HepG2 (cell line): ENCODE measurements around the gene XPO5. TPM values are rescaled to one million over a fixed set of nuclear protein-coding genes. Genes with fewer than 3 reads are reported as not detected.

Experiments used
- AHDC1 ChIP-seq: sonication (generic); formaldehyde crosslinking; IDR thresholded peaks from 2 replicates; pipeline ENCODE4 v1.5.1; 2020; ENCODE audit warnings: mild to moderate bottlenecking, missing genetic modification reagents, borderline replicate concordance
- E2F1 ChIP-seq: sonication (generic); formaldehyde crosslinking; IDR thresholded peaks from 2 replicates; pipeline ENCODE4 v1.5.0; 2020; ENCODE audit warnings: missing genetic modification reagents
- FUBP1 ChIP-seq: sonication (generic); formaldehyde crosslinking; IDR thresholded peaks from 2 replicates; pipeline ENCODE4 v1.5.1; 2020; ENCODE audit warnings: missing genetic modification reagents, mild to moderate bottlenecking, borderline replicate concordance
- GLMP ChIP-seq: sonication (generic); formaldehyde crosslinking; IDR thresholded peaks from 2 replicates; pipeline ENCODE4 v1.9.0; 2021; ENCODE audit warnings: missing genetic modification reagents, mild to moderate bottlenecking, borderline replicate concordance
- GPN1 ChIP-seq: sonication (generic); formaldehyde crosslinking; IDR thresholded peaks from 2 replicates; pipeline ENCODE4 v1.5.1; 2020; ENCODE audit warnings: missing genetic modification reagents, borderline replicate concordance
- KAT7 ChIP-seq: IDR thresholded peaks from 2 replicates; pipeline ENCODE4 v1.6.1; 2018; ENCODE audit warnings: borderline replicate concordance, missing compliant biosample characterization
- MTF2 ChIP-seq: sonication (generic); formaldehyde crosslinking; IDR thresholded peaks from 2 replicates; pipeline ENCODE4 v1.5.0; 2020; ENCODE audit warnings: missing genetic modification reagents, borderline replicate concordance
- MXI1 ChIP-seq: IDR thresholded peaks from 3 replicates; pipeline ENCODE4 v1.6.1; 2012; ENCODE audit warnings: low read depth, low read length, inconsistent platforms, borderline replicate concordance
- PRPF4 ChIP-seq: fragments of 200-400 bp; formaldehyde crosslinking; IDR thresholded peaks from 2 replicates; pipeline ENCODE4 v1.6.1; 2016; ENCODE audit warnings: low read length, low read depth; ENCODE audit not compliant: poor library complexity, severe bottlenecking
- RARA ChIP-seq: IDR thresholded peaks from 2 replicates; pipeline ENCODE4 v1.6.1; 2016; ENCODE audit warnings: missing genetic modification reagents, missing compliant biosample characterization
- TAF1 ChIP-seq: sonication (generic); formaldehyde crosslinking; IDR thresholded peaks from 2 replicates; pipeline ENCODE4 v1.4.0; 2020; ENCODE audit warnings: missing genetic modification reagents
- TOPORS ChIP-seq: sonication (generic); formaldehyde crosslinking; IDR thresholded peaks from 2 replicates; pipeline ENCODE4 v1.8.0; 2023; ENCODE audit warnings: mild to moderate bottlenecking, missing genetic modification reagents
- ZBTB26 ChIP-seq: IDR thresholded peaks from 2 replicates; pipeline ENCODE4 v1.6.1; 2016; ENCODE audit warnings: missing compliant biosample characterization, missing genetic modification reagents, borderline replicate concordance
- ZBTB42 ChIP-seq: sonication (generic); formaldehyde crosslinking; IDR thresholded peaks from 2 replicates; pipeline ENCODE4 v1.5.0; 2020; ENCODE audit warnings: mild to moderate bottlenecking, missing genetic modification reagents
- ZNF331 ChIP-seq: sonication (generic); formaldehyde crosslinking; IDR thresholded peaks from 2 replicates; pipeline ENCODE4 v1.4.0; 2020; ENCODE audit warnings: missing genetic modification reagents
- ZNF468 ChIP-seq: sonication (generic); formaldehyde crosslinking; IDR thresholded peaks from 2 replicates; pipeline ENCODE4 v1.8.0; 2022; ENCODE audit warnings: mild to moderate bottlenecking, moderate library complexity, missing genetic modification reagents
- ZNF501 ChIP-seq: sonication (generic); formaldehyde crosslinking; IDR thresholded peaks from 2 replicates; pipeline ENCODE4 v1.5.1; 2020; ENCODE audit warnings: mild to moderate bottlenecking, moderate library complexity, missing genetic modification reagents
- ZNF589 ChIP-seq: sonication (generic); formaldehyde crosslinking; conservative IDR thresholded peaks from 2 replicates; pipeline ENCODE4 v1.8.0; 2022; ENCODE audit warnings: mild to moderate bottlenecking, moderate library complexity, missing genetic modification reagents
- polyA plus RNA-seq, 8 experiments: library from polyadenylated mRNA; depleted of rRNA in 3 of 8; stranded (reverse) in 7 of 8; unstranded in 1 of 8; fragments of >200 nt; fragmentation: Illumina TruSeq in 4 of 8; extraction: Trizol in 4 of 8; gene quantifications; 2 replicates each; pipeline versions ENCODE4 v1.2.1 to v1.2.3, GENCODE V29; 2011 to 2016; ENCODE audit warnings: low read depth in 4 of 8, missing spikeins in 1 of 8, mixed read lengths in 1 of 8; ENCODE audit not compliant: insufficient read depth in 1 of 8
- total RNA-seq, 5 experiments: library from RNA; depleted of rRNA; stranded (reverse); fragments of >200 nt; fragmentation: Illumina TruSeq; extraction: Trizol; gene quantifications; 2 replicates each; pipeline ENCODE4 v1.2.3, GENCODE V29; 2016; ENCODE audit warnings: low read depth in 1 of 5

The XPO5 gene
- total and polyA plus RNA-seq, 2 of the 13 experiments (the other 11 are each of a cell fraction or from before 2014, with no cell fraction given) = 52.2 to 68.0 TPM

GRCh38 chr6:43575105-43575771 lies 600 bp downstream of the XPO5 start (continued):
- peak; percentile 10; the same call in 1 of the 2 replicates for TF ChIP-seq ZBTB26 (CRISPR knock-in tag)
- TF ChIP-seq MXI1 = peak; percentile 80; the same call in 1 of the 3 replicates
- TF ChIP-seq ZNF589 = no peak
- no peak for TF ChIP-seq FUBP1
- TF ChIP-seq GPN1 = no peak
- no peak for TF ChIP-seq PRPF4
- TF ChIP-seq ZNF331 (CRISPR knock-in tag) = peak; percentile 11; the same call in 1 of the 2 replicates
- no peak for TF ChIP-seq TAF1 (CRISPR knock-in tag)
- TF ChIP-seq GLMP (CRISPR knock-in tag) = peak; percentile 85
- TF ChIP-seq KAT7 (CRISPR knock-in tag) = peak; percentile 63; the same call in 1 of the 2 replicates
- TF ChIP-seq RARA (CRISPR knock-in tag) = 0 out of 2 replicates have a peak, but pooled peaks have one; percentile 11
- no peak; the same call in 1 of the 2 replicates for TF ChIP-seq TOPORS (CRISPR knock-in tag)
- TF ChIP-seq E2F1 (CRISPR knock-in tag) = no peak
- 0 out of 2 replicates have a peak, but pooled peaks have one; percentile 67 for TF ChIP-seq ZBTB42
- no peak for TF ChIP-seq ZNF468
- 0 out of 2 replicates have a peak, but pooled peaks have one; percentile 31 for TF ChIP-seq ZNF501
- peak; percentile 20 for TF ChIP-seq MTF2 (CRISPR knock-in tag)
- TF ChIP-seq AHDC1 (CRISPR knock-in tag) = peak; percentile 76; the same call in 1 of the 2 replicates
